ENCODE measurements around the gene ICAM5.

- TF ChIP-seq CTCF (conservative IDR thresholded peaks at IDR 0.05 in 1 of 2, IDR thresholded peaks at IDR 0.05 in 1 of 2; ENCODE audit: extremely low read depth in 1 of 2, insufficient read depth in 1 of 2, low read depth in 1 of 2, low read length in 2 of 2): no peak
- TF ChIP-seq EZH2 (IDR thresholded peaks at IDR 0.05; ENCODE audit: borderline replicate concordance, low read length): no peak
Observed at GRCh38 chr19:10258080-10258710, 31.6 kb upstream of the ICAM5 start.
